Adrenal gland (tissue), 12 donors: ENCODE data around the gene PDPN. TPM values are rescaled to one million over a fixed set of nuclear protein-coding genes. Genes with fewer than 3 reads are reported as not detected.

Experiments
- DNase-seq, 7 donors: peaks; one replicate each; pipeline ENCODE4 v3.0.0-alpha.2; 2019 to 2020
- H3K27ac ChIP-seq, 5 donors: fragments of 200-600 bp; sonication (generic) in 4 of 5; 1 replicate in 3 of 5; 2 replicates in 2 of 5; pipeline versions ENCODE4 v1.5.1 to v1.8.0; 2016 to 2020; ENCODE audit warnings: mild to moderate bottlenecking in 1 of 5
- H3K27me3 ChIP-seq: fragments of 200-600 bp; 2 replicates; pipeline ENCODE4 v1.8.0; 2021
- H3K36me3 ChIP-seq, 2 donors: fragments of 200-600 bp; replicated peaks in 1 of 2; 1 replicate in 1 of 2; 2 replicates in 1 of 2; pipeline versions ENCODE4 v1.5.1 to v1.8.0; 2018 to 2022
- H3K4me1 ChIP-seq, 2 donors: fragments of 200-600 bp; replicated peaks in 1 of 2; 1 replicate in 1 of 2; 2 replicates in 1 of 2; pipeline versions ENCODE4 v1.5.1 to v1.8.0; 2018 to 2021
- H3K4me3 ChIP-seq, 4 donors: fragments of 200-600 bp; sonication (generic) in 3 of 4; one replicate each; pipeline ENCODE4 v1.5.1; 2016 to 2018
- H3K9me3 ChIP-seq, 3 donors: fragments of 200-600 bp; sonication (generic) in 1 of 3; replicated peaks in 1 of 3; 1 replicate in 2 of 3; 2 replicates in 1 of 3; pipeline versions ENCODE4 v1.5.1 to v1.8.0; 2016 to 2021
- CTCF ChIP-seq, 6 experiments: fragments of 450-650 bp in 4 of 6; fragments of 200-600 bp in 2 of 6; sonication (generic) in 1 of 6; IDR thresholded peaks; 1 replicate in 5 of 6; 2 replicates in 1 of 6; pipeline versions ENCODE4 v1.5.1 to v1.8.0; 2016 to 2021; ENCODE audit warnings: antibody characterized with exemption in 6 of 6, mild to moderate bottlenecking in 2 of 6, moderate library complexity in 1 of 6
- POLR2A ChIP-seq, 2 donors: fragments of 450-650 bp; IDR thresholded peaks; one replicate each; pipeline ENCODE4 v1.6.1; 2017; ENCODE audit warnings: antibody characterized with exemption in 2 of 2, mild to moderate bottlenecking in 2 of 2, moderate library complexity in 1 of 2
- WGBS, 4 donors: extraction: QIAGEN DNeasy Blood & Tissue Kit in 2 of 4; methylation state at CpG; one replicate each; pipeline versions ENCODE4 v1.1.5 to v1.1.7; 2013 to 2017; 5-methylcytosine and 5-hydroxymethylcytosine counted together
- intact Hi-C, 2 donors: fragments of 100-400 bp; cut with DNase I; formaldehyde crosslinking; loops; one replicate each; pipeline versions ENCODE4 v1.14.1 to v1.15.0; 2022 to 2023
- polyA plus RNA-seq, 3 donors: library from polyadenylated mRNA; stranded (reverse); fragments of 200-250 nt in 2 of 3; fragments of 350-450 nt in 1 of 3; fragmentation: Illumina TruSeq in 1 of 3; extraction: RNeasy Lipid Tissue Mini Kit (QIAGEN cat#74804) in 1 of 3; gene quantifications; one replicate each; pipeline ENCODE4 v1.2.3, GENCODE V29; 2013 to 2014
- total RNA-seq, 9 donors: library from RNA; depleted of rRNA in 4 of 9; stranded (reverse); fragments of >200 nt in 4 of 9; fragments of 120-200 nt in 1 of 9; fragmentation: NEBNext Ultra II Directional in 1 of 9; extraction: Animal tissue kit (Norgen Biotek cat#: 25700) in 1 of 9; gene quantifications; one replicate each; pipeline versions ENCODE4 v1.1.0 to v1.2.4, GENCODE V29; 2013 to 2023
- donor health status: healthy with polysubstance abuse.
- donor health status: Bipolar disorder and iron deficiency.
- donor health status: DM: yes; HTN: yes; CAD: no.
- donor health status: DM: no; HTN: no; CAD: no.
- donor health status: DM: no; HTN: no; CAD: no.
- donor health status: DM: yes; HTN: yes; CAD: no.

Gene PDPN
- total and polyA plus RNA-seq, 12 donors, result 1.2 to 13.8 (median 5.6) TPM

DNA sequence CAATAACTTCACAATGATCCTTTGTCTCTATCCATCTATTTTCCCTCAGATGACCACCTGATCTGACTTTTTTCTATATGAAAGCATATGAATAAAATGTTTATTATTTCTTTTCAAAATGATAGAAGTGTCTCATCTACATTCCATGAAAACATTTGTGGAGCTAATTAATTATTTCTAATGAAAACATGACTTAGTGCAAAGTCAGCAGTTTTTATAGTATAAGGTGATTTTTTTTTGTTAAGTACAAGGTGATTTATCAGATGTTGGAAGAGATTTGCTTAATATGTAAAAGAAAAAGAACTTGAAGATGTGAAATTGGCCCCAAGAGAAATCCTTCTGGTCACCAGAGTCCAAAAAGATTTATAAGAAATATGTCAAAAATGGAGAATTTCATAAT is 43.5 kb downstream of the PDPN start:
- TF ChIP-seq CTCF (IDR thresholded peaks at IDR 0.05) (no peak), POLR2A (IDR thresholded peaks at IDR 0.05) (no peak)
- Histone ChIP-seq H3K27me3 (no peaks in the 10 kb centered on the region), H3K27ac (no peak overlapping the region), H3K4me1 (no peaks in the 10 kb centered on the region), H3K9me3 (no peaks in the 10 kb centered on the region), H3K36me3 (no peaks in the 10 kb centered on the region), H3K4me3 (no peak overlapping the region)
- DNase-seq, result no peak
- intact Hi-C loops, result no loop called here

GRCh38 chr1:13628218-13628617 is 44.6 kb downstream of the PDPN start:
- no peak for DNase-seq
- Histone ChIP-seq H3K36me3 (no peaks in the 10 kb centered on the region), H3K27ac (no peak overlapping the region), H3K9me3 (no peaks in the 10 kb centered on the region), H3K4me3 (no peak overlapping the region), H3K27me3 (no peaks in the 10 kb centered on the region), H3K4me1 (no peaks in the 10 kb centered on the region)
- WGBS, 4 donors, result 70 to 88% (median 82%) methylated on average over 3 of the region's 3 CpGs
- intact Hi-C loops, result no loop called here
- no peak for TF ChIP-seq POLR2A (IDR thresholded peaks at IDR 0.05)
- TF ChIP-seq CTCF (IDR thresholded peaks at IDR 0.05), result no peak

DNA sequence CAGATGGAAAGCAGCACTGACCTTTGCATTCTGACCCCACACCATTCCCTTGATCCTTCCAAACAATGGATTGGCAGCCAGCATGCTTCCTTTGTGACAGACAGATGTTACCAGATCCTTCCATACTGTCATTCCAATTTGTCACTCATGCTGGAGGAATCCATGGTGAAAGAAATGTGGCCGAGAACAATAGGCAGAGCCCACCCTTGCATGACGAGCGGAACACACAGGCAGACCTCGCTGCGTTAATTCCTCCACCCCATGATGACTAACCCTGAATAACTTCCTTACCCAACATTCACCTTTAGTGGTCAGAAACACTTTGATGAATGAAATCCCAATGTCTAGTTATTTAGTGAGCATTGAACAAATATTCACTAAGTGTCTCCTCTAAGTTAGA is 45.1 kb downstream of the PDPN start:
- H3K27ac ChIP-seq, result no peak overlapping the region
- no peak for DNase-seq
- no peaks in the 10 kb centered on the region for H3K4me1 ChIP-seq
- no peaks in the 10 kb centered on the region for H3K9me3 ChIP-seq
- TF ChIP-seq CTCF (IDR thresholded peaks at IDR 0.05) (no peak), POLR2A (IDR thresholded peaks at IDR 0.05) (no peak)
- H3K4me3 ChIP-seq, result no peak overlapping the region
- intact Hi-C loops, result no loop called here
- no peaks in the 10 kb centered on the region for H3K36me3 ChIP-seq
- H3K27me3 ChIP-seq, result no peaks in the 10 kb centered on the region
- whole genome bisulfite sequencing, 4 donors, result 75 to 91% (median 80%) methylated on average over 5 of the region's 5 CpGs

DNA sequence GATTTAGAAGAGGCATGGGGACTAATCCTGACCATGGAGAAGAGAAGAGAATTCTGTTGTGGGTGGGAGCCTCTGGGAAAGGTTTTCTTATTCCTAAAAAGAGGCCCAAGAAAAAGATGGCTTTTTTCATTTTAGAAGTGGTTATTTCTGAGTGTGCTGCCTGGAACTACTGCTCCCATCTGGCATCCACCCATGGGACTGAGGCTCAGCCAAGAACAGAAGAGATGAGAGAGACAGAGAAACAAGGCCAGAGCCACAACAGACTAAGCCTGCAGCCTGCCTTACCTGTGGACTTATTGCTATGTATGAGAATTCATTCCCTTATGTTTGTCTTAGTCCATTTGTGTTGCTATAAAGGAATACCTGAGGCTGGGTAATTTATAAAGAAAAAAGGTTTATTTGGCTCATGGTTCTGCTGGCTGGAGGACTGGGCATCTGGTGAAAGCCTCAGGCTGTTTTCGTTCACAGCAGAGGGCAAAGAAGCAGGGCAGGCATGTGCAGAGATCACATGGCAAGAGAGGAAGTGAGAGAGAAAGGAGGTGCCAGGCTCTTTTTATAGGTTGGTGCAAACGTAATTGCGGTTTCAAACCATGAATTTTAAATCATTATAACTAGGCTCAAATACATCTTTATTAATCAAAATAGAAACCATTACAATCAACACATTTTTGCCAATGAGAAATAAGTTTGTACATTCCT is 58.8 kb downstream of the PDPN start:
- no peaks in the 10 kb centered on the region for H3K27me3 ChIP-seq
- no peak overlapping the region for H3K4me3 ChIP-seq
- WGBS, 4 donors, result 50 to 72% (median 63%) methylated on average over 3 of the region's 3 CpGs
- no peaks in the 10 kb centered on the region for H3K4me1 ChIP-seq
- no peak overlapping the region for H3K27ac ChIP-seq
- intact Hi-C loops, result no loop called here
- DNase-seq, result no peak
- TF ChIP-seq POLR2A (IDR thresholded peaks at IDR 0.05) (no peak), CTCF (IDR thresholded peaks at IDR 0.05) (no peak)
- H3K9me3 ChIP-seq, result no peaks in the 10 kb centered on the region
- H3K36me3 ChIP-seq, result no peaks in the 10 kb centered on the region
